HFF-Myc (cell line): ENCODE measurements around the gene WAPL.

ENCODE experiments used
- DNase-seq: peaks from one replicate; pipeline ENCODE4 v3.0.0-alpha.2; 2011; ENCODE audit warnings: low read depth; ENCODE audit errors: extremely low read depth
- H3K4me3 ChIP-seq: replicated peaks from 2 replicates; pipeline ENCODE4 v1.5.1; 2011; ENCODE audit warnings: low read depth, mild to moderate bottlenecking, control low read depth, low read length
- TF ChIP-seq, protein P1 (sequence below): IDR thresholded peaks from 2 replicates; pipeline ENCODE4 v1.5.1; 2012; ENCODE audit warnings: mild to moderate bottlenecking, low read depth, low read length, control low read depth; ENCODE audit errors: missing control alignments

The WAPL gene

DNA sequence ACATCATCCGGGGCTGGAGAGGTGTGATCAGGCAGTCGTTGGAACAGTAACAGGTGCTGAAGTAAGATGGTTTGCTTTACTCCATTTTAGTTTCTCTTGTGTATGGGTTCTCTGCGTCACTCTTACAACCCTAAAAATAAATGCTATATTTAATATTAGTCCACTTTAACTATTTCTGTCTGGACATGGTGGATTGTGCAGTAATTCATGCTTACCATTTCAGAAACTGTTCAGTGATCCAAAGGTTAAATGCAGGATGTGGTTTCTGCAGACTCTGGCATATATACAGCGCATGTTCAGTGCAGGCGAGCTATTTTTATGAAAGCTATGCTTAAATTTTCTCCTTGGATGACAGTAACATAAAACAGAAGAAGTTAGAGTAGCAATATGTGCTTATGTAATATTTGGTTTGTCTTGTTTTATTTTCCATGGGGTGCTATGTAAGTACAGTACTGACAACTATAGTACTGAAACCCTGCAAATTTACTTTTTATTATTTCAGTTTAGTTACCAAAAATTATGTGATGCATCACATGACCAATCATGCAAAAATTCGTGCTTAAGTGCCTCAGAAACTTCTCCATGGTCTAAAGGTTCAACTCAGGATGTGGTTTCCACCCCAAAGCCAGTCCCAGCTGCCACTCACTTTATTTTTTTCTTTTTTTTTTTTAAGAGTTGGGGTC, 108.4 kb downstream of the WAPL start:
- no peak for DNase-seq
- no peak overlapping the region for H3K4me3 ChIP-seq

DNA sequence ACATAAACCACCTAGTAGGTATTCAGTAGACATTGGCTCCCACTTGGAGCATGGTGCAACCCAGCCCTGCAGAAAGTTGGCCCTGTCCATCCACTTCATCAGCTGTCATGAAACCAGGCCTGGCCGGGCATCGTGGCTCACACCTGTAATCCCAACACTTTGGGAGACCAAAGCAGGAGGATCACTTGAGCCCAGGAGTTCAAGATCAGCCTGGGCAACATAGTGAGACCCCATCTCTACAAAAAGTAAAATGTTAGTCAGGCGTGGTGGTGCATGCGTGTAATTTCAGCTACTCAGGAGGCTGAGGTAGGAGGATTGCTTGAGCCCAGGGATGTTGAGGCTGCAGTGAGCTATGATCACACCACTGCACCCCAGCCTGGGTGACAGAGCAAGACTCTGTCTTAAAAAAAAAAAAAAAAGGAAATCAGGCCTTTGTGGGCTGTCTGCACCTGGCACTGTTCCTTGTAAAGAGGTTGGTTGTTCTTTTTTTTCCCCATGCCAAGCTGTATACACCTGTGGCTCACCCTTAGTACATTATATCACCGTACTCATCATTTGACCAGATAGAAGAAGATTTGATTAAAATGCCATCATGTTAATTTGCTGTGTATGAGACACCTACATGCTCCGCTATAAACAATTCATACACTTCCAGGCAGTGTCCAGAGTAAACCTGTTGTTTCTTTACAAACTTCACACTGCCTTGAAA, 109.6 kb downstream of the WAPL start:
- H3K4me3 ChIP-seq: no peak overlapping the region
- DNase-seq: no peak
- TF ChIP-seq, protein P1, sequence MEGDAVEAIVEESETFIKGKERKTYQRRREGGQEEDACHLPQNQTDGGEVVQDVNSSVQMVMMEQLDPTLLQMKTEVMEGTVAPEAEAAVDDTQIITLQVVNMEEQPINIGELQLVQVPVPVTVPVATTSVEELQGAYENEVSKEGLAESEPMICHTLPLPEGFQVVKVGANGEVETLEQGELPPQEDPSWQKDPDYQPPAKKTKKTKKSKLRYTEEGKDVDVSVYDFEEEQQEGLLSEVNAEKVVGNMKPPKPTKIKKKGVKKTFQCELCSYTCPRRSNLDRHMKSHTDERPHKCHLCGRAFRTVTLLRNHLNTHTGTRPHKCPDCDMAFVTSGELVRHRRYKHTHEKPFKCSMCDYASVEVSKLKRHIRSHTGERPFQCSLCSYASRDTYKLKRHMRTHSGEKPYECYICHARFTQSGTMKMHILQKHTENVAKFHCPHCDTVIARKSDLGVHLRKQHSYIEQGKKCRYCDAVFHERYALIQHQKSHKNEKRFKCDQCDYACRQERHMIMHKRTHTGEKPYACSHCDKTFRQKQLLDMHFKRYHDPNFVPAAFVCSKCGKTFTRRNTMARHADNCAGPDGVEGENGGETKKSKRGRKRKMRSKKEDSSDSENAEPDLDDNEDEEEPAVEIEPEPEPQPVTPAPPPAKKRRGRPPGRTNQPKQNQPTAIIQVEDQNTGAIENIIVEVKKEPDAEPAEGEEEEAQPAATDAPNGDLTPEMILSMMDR: no peak

More for the DNA sequence above, 108.4 kb downstream of the WAPL start:
- TF ChIP-seq, protein P1: no peak

DNA sequence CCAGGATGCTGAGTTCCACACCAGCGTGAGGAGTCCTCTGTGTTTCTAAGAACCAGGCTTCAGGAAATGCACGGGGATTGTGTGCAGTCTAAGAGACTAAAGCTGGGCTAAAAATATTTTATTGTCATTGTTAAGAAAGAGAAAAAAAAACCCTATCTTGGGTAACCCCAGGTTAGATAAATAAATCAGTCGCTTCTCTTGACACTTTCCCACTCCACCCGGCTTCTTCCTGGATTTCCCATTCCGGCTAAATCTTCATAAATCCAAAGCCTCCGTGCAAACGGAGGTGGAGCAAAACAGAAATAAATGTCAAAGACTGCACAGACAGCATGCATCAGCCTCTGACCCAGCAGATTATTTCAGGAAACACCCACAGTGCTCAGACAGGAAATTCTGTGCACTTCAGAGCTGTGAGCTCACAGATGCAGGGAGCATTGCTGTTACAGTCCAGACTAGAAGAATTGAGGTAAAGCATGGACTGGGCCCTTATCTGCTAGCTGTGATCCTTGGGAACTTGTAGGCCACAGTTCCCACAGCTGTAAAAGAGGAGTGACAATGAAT, 110.2 kb downstream of the WAPL start:
- peak; percentile 32 for DNase-seq
- TF ChIP-seq, protein P1: no peak

DNA sequence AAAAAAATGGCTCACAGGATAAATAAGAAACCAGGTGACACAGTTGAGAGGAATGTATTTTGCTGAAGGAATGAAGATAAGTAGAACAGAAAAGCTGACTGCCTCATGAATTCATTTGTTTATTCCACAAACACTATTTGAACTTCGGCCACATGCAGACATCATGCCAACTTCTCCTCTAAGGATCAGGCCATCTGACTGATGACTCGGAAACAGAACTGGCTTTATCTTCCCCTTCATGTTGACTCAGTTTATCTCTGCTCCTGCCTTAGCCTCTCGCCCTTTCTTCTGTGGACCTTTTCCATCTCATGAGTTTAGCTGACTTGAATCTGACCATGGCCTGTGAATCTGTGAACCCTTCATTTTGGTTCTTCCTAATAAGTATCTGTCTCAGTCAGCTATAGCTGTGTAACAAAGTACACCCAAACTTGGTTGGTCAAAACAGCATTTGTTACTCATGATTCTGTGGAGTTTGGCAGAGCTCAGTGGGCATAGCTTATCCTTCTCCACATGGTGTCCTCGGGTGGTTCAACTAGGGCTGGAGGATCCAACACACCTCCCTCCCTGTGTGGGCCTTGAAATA, 111.0 kb downstream of the WAPL start:
- no peak overlapping the region for H3K4me3 ChIP-seq
- DNase-seq: no peak
- TF ChIP-seq, protein P1: no peak

More for the DNA sequence above, 110.2 kb downstream of the WAPL start:
- no peak overlapping the region for H3K4me3 ChIP-seq

DNA sequence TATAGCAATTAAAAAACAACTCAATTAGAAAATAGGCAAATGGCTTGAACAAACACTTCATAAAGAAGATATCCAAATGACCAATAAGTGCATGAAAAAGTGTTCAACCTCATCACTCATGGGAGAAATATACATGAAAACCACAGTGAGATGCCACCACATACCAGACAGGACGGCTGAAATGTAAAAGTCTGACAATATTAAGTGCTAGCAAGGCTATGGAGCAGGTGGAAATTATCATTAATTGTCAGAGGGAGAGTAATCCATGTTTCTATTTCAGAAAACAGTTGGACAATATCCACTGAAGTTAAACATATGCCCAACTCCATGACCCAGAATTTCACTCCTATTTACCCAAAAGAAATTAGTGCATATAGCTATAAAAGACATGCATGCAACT, 112.4 kb downstream of the WAPL start:
- no peak overlapping the region for H3K4me3 ChIP-seq
- TF ChIP-seq, protein P1: no peak
- no peak for DNase-seq

DNA sequence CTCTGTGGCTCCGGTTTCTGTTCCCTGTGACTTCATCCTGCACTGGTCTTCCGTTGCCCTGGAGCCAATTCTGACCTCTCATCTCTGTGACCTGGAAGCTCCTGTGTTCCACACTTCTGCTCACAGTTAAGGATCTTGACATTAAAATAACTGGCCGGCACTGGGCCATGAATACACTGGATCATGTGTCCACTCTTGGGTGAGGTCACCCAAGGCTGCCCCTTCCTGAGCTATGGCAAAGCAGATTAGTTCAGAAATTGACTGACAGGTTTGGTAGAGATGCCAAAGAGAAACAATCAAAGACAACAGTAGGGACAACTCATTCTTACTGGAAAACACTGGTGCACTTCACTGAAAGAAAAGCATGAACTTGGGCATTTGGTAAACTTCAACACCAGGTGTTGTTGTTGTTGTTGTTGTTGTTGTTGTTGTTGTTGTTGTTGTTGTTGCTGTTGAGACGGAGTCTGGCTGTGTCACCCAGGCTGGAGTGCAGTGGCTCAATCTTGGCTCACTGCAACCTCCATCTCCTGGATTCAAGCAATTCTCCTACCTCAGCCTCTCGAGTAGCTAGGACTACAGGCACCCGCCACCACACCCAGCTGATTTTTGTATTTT, 118.3 kb downstream of the WAPL start:
- no peak for DNase-seq
- no peak overlapping the region for H3K4me3 ChIP-seq
- TF ChIP-seq, protein P1: no peak
